K562 (cell line): ENCODE results near the gene NUDT14. TPM values are rescaled to one million over a fixed set of nuclear protein-coding genes. Genes with fewer than 3 reads are reported as not detected.

Experiments used
- E2F3 ChIP-seq: fragments of 250-450 bp; sonication (Bioruptor Pico); IDR thresholded peaks from 2 replicates; pipeline ENCODE4 v1.4.0; 2020; ENCODE audit warnings: mild to moderate bottlenecking
- FOXO4 ChIP-seq: fragments of 450-650 bp; formaldehyde crosslinking; IDR thresholded peaks from 2 replicates; pipeline ENCODE4 v1.4.0; 2020; ENCODE audit warnings: mild to moderate bottlenecking, moderate library complexity
- ZNF592 ChIP-seq: fragments of 450-650 bp; IDR thresholded peaks from 2 replicates; pipeline ENCODE4 v1.6.1; 2017; ENCODE audit warnings: antibody characterized with exemption, mild to moderate bottlenecking
- polyA plus RNA-seq, 8 experiments: library from polyadenylated mRNA; depleted of rRNA in 4 of 8; stranded (reverse) in 5 of 8; unstranded in 3 of 8; fragments of >200 nt; fragmentation: Nextera tagmentation in 2 of 8; fragmentation: Illumina TruSeq in 1 of 8; extraction: Ambion mirVana in 2 of 8; extraction: Trizol in 1 of 8; gene quantifications; 2 replicates each; pipeline versions ENCODE4 v1.2.1 to v1.2.3, GENCODE V29; 2011 to 2014; ENCODE audit warnings: inconsistent platforms in 1 of 8, missing spikeins in 1 of 8
- total RNA-seq, 7 experiments: library from RNA; depleted of rRNA in 6 of 7; stranded (reverse); fragments of >200 nt in 6 of 7; fragmentation: Illumina TruSeq in 2 of 7; extraction: Trizol in 2 of 7; gene quantifications; 2 replicates each; pipeline versions ENCODE4 v1.2.1 to v1.2.3, GENCODE V29; 2011 to 2021; ENCODE audit warnings: low replicate concordance in 1 of 7

Gene NUDT14
- total and polyA plus RNA-seq, 9 of the 15 experiments (the other 6 are each of a cell fraction or from before 2014, with no cell fraction given) = 0.14 to 16.3 (median 8.2) TPM

- TF ChIP-seq ZNF592 (no peak), E2F3 (CRISPR knock-in tag) (no peak), FOXO4 (CRISPR knock-in tag) (no peak)
Measured at GRCh38 chr14:105151084-105151837, 29.9 kb downstream of the NUDT14 start (continued).
